Tibial nerve (tissue), 4 donors: ENCODE results near the gene DGKD. TPM values are rescaled to one million over a fixed set of nuclear protein-coding genes. Genes with fewer than 3 reads are reported as not detected.
A peak's percentile ranks its signal among the peaks of the same experiment; 100 is the strongest.

ENCODE experiments used
- DNase-seq, 2 donors: peaks; one replicate each; pipeline ENCODE4 v3.0.0-alpha.2; 2019; ENCODE audit warnings: low spot score in 2 of 2
- H3K27ac ChIP-seq, 4 donors: fragments of 200-600 bp; sonication (generic) in 3 of 4; one replicate each; pipeline ENCODE4 v1.5.1; 2017 to 2019; ENCODE audit warnings: mild to moderate bottlenecking in 1 of 4
- H3K27me3 ChIP-seq, 2 donors: fragments of 200-600 bp; sonication (generic) in 1 of 2; one replicate each; pipeline versions ENCODE4 v1.5.1 to v1.6.0; 2017 to 2019
- H3K36me3 ChIP-seq, 3 donors: fragments of 200-600 bp; sonication (generic); one replicate each; pipeline ENCODE4 v1.5.1; 2018 to 2019
- H3K4me1 ChIP-seq, 4 donors: fragments of 200-600 bp; sonication (generic) in 3 of 4; one replicate each; pipeline ENCODE4 v1.5.1; 2017 to 2019
- H3K4me3 ChIP-seq, 4 donors: fragments of 200-600 bp; sonication (generic) in 3 of 4; one replicate each; pipeline ENCODE4 v1.5.1; 2017 to 2019; ENCODE audit warnings: mild to moderate bottlenecking in 1 of 4, moderate library complexity in 1 of 4
- H3K9me3 ChIP-seq, 4 donors: fragments of 200-600 bp; sonication (generic) in 3 of 4; one replicate each; pipeline ENCODE4 v1.5.1; 2017 to 2019
- EP300 ChIP-seq, 2 donors: sonication (generic); formaldehyde crosslinking; IDR thresholded peaks; one replicate each; pipeline ENCODE4 v1.6.1; 2017; ENCODE audit warnings: antibody characterized with exemption in 2 of 2, mild to moderate bottlenecking in 1 of 2
- POLR2A ChIP-seq, 2 donors: fragments of 450-650 bp; IDR thresholded peaks; one replicate each; pipeline ENCODE4 v1.6.1; 2017; ENCODE audit warnings: antibody characterized with exemption in 2 of 2, mild to moderate bottlenecking in 2 of 2, moderate library complexity in 2 of 2
- WGBS, 2 donors: methylation state at CpG; one replicate each; pipeline ENCODE4 v1.1.5; 2018; 5-methylcytosine and 5-hydroxymethylcytosine counted together
- total RNA-seq, 4 donors: library from RNA; depleted of rRNA; stranded (reverse); fragments of >200 nt; gene quantifications; one replicate each; pipeline ENCODE4 v1.1.0, GENCODE V29; 2016
- TF ChIP-seq, protein P1 (sequence below), 5 experiments: fragments of 200-600 bp in 3 of 5; fragments of 450-650 bp in 2 of 5; sonication (generic) in 3 of 5; IDR thresholded peaks; one replicate each; pipeline ENCODE4 v1.5.1; 2016 to 2019; ENCODE audit warnings: antibody characterized with exemption in 5 of 5, mild to moderate bottlenecking in 3 of 5, moderate library complexity in 2 of 5

Gene DGKD
- 10 to 100 TPM in 1 of 4 donors, 1 to 10 TPM in 3; 6.5 to 11.7 (median 7.4) TPM for total RNA-seq

DNA sequence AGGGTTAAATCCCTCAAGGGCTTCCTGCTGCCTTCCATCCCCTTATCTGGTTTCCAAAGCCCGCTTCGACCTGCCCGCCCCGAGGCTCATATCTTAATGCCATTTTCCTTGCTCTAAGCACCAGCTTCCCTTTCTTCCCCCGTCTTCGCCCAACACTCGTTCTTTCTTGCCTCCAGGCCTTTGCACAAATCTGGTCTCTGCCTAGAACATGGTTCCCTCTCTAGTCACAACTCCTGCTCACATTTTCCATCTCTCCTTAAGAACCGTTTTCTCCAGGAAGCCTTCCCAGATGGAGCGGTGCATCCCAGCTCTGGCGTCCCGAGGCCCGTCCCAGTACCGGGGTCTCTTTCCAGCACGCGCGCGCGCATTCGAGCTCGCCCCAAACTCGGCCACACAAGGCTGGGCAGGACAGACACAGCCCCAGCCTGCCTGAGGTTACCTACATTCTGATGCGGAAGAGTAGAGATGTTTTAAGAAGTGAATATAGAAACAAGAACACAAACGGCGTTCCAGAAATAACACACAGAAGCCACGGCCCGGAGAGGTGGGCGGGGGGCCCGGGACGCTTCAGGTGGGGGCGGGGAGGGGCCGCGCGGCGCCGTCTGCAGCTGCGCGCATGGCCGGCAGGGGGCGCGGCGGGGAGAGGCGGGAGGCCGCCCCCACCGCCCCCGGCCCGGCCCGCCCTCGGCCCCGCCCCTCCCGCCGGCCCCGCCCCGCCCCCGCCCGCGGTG is at the start of gene DGKD:
DGKD (plus strand) TSS at position 726 of the 731 bp plus-strand sequence. CDS start 25 bp downstream, outside the sequence.
- Histone ChIP-seq H3K27ac (peak within 1 kb of the TSS in 3 of 4 donors; percentile 61 to 76 (median 66)), H3K9me3 (no peaks in the 10 kb centered on the region), H3K4me1 (peaks cover 0 to 56% (median 31%) of the 10 kb centered on the region in 4 donors), H3K27me3 (no peaks in the 10 kb centered on the region), H3K36me3 (no peaks in the 10 kb centered on the region), H3K4me3 (peak within 1 kb of the TSS; percentile 35 to 72 (median 56))
- DNase-seq = peak; percentile 30 to 32
- WGBS, 2 donors = 5% methylated on average over 33 to 42 of the region's 56 CpGs
- TF ChIP-seq, protein P1, sequence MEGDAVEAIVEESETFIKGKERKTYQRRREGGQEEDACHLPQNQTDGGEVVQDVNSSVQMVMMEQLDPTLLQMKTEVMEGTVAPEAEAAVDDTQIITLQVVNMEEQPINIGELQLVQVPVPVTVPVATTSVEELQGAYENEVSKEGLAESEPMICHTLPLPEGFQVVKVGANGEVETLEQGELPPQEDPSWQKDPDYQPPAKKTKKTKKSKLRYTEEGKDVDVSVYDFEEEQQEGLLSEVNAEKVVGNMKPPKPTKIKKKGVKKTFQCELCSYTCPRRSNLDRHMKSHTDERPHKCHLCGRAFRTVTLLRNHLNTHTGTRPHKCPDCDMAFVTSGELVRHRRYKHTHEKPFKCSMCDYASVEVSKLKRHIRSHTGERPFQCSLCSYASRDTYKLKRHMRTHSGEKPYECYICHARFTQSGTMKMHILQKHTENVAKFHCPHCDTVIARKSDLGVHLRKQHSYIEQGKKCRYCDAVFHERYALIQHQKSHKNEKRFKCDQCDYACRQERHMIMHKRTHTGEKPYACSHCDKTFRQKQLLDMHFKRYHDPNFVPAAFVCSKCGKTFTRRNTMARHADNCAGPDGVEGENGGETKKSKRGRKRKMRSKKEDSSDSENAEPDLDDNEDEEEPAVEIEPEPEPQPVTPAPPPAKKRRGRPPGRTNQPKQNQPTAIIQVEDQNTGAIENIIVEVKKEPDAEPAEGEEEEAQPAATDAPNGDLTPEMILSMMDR (IDR thresholded peaks at IDR 0.05) = peak in 3 of 5 experiments; percentile 61 to 84 (median 70)
- TF ChIP-seq POLR2A (IDR thresholded peaks at IDR 0.05) (no peak), EP300 (IDR thresholded peaks at IDR 0.05) (no peak)

DNA sequence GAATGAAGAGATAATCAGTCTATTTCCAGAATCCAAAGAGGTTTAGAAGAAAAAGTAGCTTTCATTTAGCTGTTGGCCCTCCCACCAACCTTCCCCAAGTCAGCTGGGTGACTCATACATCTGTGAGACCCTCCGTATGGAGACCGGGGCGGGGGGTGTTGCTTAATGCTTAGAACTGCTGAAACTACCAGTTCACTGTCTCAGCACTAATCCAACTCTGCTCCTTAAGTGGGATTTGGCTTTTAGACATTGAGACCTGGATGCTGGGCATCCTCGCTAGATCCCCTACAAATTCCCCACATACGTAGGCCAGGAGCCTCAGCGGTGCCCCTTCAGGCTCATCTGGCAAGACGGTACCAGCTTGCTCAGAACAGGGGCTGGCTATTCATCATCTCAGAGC is 46.7 kb upstream of the DGKD start, which contains the start of gene SAG:
SAG (plus strand) TSS at position 252 of the 400 bp plus-strand sequence. CDS start 1,374 bp downstream, outside the sequence.
- Histone ChIP-seq H3K27ac (no peak within 1 kb of the TSS), H3K4me1 (no peaks in the 10 kb centered on the region), H3K27me3 (no peaks in the 10 kb centered on the region), H3K36me3 (no peaks in the 10 kb centered on the region), H3K9me3 (no peaks in the 10 kb centered on the region), H3K4me3 (no peak within 1 kb of the TSS)
- WGBS, 2 donors = 82 to 83% methylated on average over 7 of the region's 7 CpGs
- DNase-seq = no peak
- TF ChIP-seq POLR2A (IDR thresholded peaks at IDR 0.05) (no peak), EP300 (IDR thresholded peaks at IDR 0.05) (no peak)
- TF ChIP-seq, protein P1 (IDR thresholded peaks at IDR 0.05) = no peak

DNA sequence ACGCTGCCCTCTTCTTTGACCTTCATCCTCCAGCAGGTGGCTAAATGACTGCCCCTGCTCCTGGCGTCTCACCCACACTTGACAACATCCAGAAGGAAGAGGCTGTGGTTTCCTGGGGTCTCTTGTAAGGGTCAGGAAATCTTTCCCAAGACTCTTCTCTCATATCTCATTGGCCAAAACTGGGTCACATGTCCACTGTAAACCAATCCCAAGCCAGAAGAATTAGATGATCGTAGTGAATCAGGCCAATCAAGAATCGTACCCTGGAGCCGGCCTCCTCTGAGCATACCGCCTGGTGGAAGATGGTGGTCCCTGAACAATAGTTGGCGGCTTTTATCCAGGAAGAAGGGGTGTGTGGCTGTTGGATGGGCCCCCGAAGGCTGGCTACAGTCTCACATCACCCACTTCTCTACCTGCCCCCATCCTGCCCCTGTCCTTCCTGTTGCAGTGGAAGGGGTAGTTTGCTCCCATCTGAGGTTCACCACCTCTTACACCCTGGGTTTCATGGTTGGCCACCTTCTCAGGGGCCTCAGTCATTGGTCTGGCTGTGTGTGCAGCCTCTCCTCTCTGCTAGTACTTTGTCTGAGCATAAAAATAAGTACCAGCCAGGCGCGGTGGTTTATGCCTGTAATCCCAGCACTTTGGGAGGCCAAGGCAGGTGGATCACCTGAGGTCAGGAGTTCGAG is 42.9 kb upstream of the DGKD start:
- TF ChIP-seq POLR2A (IDR thresholded peaks at IDR 0.05) (no peak), EP300 (IDR thresholded peaks at IDR 0.05) (no peak)
- TF ChIP-seq, protein P1 (IDR thresholded peaks at IDR 0.05) = no peak
- Histone ChIP-seq H3K4me1 (no peaks in the 10 kb centered on the region), H3K4me3 (no peak overlapping the region), H3K27me3 (no peaks in the 10 kb centered on the region), H3K27ac (no peak overlapping the region), H3K36me3 (no peaks in the 10 kb centered on the region), H3K9me3 (no peaks in the 10 kb centered on the region)
- 89 to 90% methylated on average over 11 of the region's 11 CpGs for WGBS, 2 donors
- no peak for DNase-seq

- H3K36me3 ChIP-seq = no peaks in the 10 kb centered on the region
- H3K9me3 ChIP-seq = no peaks in the 10 kb centered on the region
- no peaks in the 10 kb centered on the region for H3K27me3 ChIP-seq
- no peak overlapping the region for H3K27ac ChIP-seq
- TF ChIP-seq, protein P1 (IDR thresholded peaks at IDR 0.05) = no peak
- TF ChIP-seq EP300 (IDR thresholded peaks at IDR 0.05) = no peak
- TF ChIP-seq POLR2A (IDR thresholded peaks at IDR 0.05) = no peak
- H3K4me3 ChIP-seq = no peak overlapping the region
- WGBS, 2 donors = 71 to 73% methylated on average over 8 of the region's 8 CpGs
- no peaks in the 10 kb centered on the region for H3K4me1 ChIP-seq
- DNase-seq = no peak
Measured at GRCh38 chr2:233312874-233313273, 41.4 kb upstream of the DGKD start.
